ENCODE data around the gene TTYH1.
"Not testable (repeated sequence)": the region's sequence is repeated elsewhere in the genome, so short reads cannot be mapped to it uniquely, and the experiment has no call there.

Gene TTYH1

DNA sequence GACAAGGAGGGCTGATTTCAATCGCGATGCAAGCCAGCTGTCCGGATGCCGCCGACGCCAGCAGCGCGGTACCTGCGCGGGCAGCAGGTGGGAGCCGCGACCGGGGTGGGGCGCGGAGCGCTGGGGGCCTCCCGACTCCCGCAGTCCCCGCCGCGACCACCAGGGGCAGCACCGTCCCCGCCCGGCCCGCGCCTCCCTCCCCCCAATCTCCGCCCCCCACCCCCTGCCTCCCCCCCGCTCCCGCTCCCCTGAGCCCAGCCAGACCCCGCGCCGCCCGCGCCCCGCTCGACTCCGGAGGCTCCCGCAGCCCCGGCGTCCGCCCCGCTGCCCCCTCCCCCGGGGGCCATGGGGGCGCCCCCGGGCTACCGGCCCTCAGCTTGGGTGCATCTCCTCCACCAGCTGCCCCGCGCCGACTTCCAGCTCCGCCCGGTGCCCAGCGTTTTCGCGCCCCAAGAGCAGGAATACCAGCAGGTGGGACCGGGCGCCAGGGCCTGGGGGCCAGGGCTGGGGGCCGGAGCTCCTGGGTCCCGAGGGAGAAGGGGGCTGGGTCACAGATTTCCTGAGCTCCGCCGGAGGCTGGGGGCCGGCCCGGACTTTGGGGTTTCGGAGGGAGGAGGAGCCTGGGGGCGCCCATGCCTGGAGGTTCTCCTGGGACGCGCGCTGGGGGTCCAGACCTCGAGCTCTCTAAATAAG, at the start of gene TTYH1:
TSS of gene TTYH1 (plus strand) at position 257 of the 693 bp plus-strand sequence. CDS start at position 346, 89 bp downstream.
- DNase-seq, result no peak

DNA sequence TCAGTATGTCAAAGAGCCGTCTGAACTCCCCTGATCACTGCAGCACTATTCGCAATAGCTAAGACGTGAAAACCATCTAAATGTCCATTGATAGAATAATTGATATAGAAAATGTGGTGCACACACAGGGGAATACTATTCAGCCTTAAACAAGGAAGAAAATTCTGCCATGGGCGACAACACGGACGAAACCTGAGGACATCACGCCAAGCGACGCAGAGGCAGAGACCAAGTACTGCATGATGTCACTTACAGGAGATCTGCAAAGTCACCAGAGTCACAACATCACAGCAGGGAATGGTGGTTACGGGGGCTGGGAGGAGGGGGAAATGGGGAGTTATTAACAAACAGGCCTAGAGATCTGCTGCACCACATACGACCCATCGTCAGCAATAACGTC, 49.5 kb upstream of the TTYH1 start:
- DNase-seq, result not testable (repeated sequence)

DNA sequence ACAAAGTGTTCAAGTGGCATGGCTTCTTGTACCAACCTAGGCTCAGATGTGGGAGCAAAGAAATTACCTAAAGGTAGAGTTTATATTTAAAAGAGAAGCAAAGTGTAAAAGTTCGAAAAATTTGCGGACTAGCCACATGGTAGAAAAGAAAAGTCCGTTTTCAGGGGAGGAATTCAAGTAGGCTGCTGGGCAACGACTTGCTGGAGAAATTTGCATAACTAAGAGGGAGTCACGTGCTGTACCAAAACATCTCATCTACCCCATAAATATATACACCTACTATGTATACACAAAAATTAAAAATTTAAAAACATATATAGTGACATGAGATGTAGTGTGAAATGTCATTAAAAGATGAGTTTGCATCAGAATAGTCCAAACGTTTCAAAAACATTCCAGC, 48.5 kb upstream of the TTYH1 start:
- no peak for DNase-seq

DNA sequence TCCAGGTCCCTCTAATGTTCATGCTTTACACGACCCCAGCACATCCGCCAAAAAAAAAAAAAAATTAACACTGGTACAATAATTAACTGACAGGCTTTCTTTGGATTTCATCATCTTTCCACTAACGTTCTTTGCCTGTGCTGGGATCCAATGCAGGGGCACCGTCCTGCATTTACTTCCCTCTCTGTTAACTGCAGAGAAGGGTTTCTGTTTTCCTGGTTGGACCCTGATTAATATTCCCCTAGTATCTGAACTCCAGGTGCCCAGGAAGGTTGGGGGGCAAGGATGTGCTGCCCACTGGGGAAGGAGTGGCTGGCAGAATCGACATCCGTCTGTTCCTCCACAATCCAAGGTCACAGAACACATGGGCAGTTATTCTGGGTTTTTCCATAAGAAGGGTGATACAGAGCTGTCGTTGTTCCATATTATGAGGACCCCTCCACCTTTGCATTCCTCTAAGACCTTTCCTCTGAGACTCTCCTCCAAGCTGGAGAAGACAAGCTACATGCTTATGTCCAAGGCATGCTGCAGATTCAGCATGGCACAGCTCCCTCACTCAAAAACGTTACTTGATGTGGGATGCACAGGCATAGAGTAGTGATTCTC, 46.1 kb upstream of the TTYH1 start:
- peak; percentile 52 to 60 for DNase-seq

DNA sequence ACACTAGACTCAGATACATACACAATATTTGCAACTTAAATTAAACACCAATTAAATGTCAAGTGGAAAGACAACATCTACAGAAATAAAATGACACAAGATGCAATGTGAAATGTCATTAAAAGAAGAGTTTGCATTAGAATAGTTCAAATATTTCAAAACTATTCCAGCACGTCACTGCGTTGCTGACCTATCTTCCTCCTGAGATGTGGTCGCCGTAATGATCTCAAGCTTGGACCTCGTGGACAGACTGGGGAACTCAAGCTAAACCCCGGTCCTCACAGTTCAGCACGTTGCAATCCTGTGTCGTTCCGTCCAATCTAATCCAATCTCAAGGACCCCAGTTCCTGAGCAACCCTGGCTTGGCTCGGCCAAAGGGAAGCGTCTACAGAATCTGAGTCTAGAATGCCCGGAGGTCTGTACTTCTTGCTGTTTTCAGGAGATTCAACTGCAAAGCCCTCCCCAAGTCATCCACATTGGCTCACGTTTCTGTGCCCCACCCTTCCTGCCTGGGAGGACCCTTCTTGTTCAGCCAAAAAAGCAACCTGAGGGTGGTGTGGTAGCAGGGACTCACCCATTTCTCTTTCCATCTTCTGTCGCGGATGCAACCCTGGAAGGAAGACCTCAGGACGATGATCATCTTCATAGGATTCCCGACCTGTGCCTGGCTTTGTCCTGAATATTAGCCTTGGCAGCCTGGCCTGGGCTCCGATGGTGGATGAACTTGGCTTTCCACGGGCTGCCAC, 45.4 kb upstream of the TTYH1 start:
- DNase-seq, result not testable (repeated sequence)

DNA sequence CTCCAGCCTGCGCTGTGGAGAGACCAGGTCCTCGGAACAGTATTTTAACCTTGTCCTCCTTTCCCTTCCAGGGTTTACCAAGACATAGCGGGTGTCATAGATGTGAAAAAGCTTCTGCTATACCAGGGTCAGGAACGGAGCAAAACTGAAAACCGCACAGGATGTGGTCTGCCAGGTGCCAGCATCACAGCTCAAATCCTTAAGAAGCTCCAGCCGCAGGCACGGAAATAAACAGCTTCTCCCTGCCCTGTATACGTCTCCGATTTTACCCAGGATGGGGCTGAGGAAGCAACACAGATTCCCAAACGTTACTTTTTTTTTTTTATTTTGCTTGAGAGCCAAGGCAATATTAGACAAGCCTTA, 44.8 kb upstream of the TTYH1 start:
- DNase-seq, result peak; percentile 68 to 73

DNA sequence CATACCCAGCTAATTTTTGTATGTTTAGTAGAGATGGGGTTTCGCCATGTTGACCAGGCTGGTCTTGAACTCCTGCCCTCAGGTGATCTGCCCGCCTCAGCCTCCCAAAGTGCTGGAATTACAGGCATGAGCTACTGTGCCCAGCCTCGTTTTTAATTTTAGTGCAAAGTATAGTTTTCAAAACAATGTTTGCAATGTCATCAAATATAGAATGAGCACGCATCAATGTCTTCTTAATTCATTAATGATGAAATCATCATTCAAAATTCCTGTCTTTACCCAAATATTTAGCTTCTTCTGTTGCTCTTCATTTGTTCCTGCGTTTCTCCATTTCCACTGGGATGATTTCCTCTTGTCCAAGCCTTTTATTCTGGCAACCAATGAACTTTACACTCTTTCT, 43.8 kb upstream of the TTYH1 start:
- not testable (repeated sequence) for DNase-seq

DNA sequence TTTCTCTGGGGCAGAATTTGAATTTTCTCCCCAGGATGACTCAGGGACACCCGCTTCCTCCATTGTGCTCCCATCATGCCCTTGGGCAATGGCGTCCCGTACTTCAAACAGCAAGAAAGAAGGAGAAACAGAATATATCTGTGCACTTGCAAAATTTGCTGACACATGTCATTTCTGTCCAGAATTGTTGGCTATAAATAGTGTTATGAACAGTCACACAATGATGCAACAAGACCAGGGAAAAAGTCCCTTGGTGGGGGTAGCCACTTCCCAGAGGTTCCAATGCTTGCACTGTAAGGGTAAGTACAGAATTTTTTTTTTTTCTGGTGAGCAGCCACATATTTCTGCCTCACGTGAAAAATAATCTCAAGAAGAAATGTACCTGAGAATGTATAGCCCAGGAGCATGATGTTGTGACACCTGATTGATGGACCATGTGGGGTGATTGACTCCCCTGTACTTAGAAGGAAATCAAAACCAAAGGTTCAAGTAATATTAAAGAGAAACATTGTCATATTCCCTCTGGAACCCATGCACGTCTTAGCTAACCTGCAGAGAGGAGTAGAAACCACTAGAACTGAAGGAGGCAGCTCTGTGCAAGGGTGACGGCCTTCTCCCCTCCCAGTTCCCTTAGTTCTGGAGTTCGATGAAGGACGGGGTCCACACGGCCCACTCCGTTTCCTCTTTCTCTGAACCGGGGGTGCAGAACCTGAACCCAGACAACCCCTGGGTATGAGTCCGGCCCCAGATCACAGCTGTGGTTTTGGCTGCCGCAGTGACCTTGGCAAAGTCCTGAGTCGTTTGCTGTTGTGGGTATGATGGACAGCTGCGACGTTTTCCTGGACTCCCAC, 41.3 kb upstream of the TTYH1 start:
- peak; percentile 71 to 74 for DNase-seq

DNA sequence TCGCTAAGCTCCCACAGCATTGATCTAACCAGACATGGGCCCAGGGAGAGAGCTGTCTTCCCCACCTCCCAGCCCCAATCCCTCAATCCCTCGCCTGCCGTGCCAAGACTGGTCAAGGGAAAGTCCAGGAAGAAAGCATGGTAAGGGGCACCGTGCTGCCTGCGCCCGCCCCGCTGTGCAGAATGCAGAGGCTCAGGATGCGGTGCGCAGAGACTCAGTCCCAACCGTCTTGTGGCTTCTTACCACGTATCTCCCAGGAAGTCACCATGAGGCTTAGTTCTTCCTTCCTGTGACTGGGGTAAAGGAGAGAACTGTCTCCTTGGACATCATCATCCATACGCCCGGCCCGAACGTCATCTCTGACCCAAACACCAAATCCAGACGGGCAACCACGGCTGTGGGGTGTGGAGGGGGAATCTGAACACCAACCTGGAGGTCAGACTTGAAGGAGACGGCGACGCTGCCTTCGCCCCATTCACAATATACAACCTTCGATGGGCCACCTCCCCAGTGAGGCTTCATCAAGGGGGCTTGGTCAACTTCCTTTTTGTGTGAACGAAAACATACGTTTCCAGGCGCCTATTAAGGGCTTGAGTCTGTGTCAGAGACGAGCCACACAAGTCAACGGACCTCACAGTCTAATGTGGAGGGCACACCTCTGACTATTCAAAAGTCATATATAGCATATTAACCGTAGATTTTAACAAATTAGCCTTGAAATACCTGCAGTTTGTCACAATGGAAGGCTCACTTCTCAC, 39.9 kb upstream of the TTYH1 start:
- peak; percentile 53 to 68 for DNase-seq

DNA sequence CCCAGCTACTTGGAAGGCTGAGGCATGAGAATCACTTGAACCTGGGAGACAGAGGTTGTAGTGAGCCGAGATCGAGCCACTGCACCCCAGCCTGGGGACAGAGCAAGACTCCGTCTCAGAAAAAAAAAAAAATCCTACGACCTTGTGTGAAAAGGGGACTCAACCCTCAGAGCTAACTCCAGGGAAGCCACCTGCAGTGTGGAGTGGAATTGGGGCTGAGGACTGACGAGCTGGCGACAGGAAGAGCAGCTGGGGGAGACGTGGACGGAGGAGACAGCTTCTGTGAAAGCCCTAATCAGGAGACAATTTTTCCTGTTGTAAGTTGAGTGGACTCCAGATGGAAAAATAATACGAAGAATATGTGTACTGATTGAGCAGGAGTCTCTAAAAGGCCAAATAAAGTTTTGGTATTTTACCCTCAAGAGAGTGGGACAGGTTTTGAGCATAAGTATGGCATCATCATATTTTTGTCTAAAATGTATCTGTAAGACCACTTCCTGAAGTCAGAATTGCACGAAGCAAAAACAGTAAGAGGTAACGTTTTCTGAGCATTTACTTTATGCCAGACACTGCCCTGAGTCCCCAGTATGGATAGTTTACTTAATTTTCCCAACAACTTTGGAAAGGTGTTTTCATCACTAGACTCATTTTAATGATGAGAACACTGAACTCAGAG, 38.5 kb upstream of the TTYH1 start:
- DNase-seq, result no peak

DNA sequence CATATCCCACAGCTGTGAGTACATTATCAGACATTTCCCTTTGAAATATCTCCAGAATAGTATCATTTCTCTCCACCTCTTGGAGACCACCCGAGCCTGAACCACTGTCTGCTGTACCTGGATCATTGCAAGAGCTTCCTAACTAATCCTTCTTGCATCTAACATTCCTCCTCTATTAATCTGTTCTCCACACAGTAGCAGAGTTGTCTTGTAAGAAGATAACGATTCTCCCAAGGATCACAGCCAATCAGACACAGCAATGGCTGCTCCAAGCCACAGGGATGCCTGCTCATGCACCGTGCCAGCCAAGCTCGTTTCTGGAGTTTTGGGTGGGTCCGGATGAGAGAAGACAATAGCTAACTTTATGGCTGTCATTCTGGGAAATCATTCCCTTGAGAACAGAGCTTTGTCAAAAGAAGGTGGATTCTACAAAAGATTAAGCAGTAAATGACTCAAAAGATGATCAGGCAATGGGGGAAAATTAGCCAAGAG, 36.0 kb upstream of the TTYH1 start:
- DNase-seq, result no peak

DNA sequence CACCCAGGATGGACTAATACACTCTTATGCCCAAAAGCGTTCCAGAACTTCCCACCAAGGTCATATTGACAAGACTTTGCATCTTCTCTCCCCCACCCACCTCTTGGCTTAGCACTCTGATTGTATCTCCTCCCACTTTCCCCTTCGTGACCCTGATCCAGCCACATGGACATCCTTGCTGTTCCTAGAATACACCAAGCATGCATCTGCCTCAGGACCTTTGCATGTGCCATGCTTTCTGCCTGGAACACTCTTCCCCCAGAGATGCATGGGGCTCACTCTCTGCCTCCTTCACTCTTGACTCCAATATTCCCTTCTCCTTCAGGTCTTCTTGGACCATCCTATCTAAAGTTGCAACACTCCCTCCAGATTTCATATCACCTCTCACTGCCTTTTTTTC, 34.4 kb upstream of the TTYH1 start:
- DNase-seq, result no peak

DNA sequence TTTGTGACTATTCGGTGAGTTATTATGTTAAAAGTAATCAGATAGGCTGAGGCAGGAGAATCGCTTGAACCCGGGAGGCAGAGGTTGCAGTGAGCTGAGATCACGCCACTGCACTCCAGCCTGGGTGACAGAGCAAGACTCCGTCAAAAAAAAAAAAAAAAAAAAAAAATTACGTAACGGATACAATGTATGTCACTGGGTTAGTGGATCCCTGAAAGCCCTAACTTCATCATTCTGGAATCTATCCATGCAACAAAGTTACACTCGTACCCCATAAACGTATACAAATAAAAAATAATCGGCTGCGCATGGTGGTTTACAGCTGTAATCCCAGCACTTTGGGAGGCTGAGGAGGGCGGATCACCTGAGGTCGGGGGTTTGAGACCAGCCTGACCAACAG, 33.2 kb upstream of the TTYH1 start:
- not testable (repeated sequence) for DNase-seq

DNA sequence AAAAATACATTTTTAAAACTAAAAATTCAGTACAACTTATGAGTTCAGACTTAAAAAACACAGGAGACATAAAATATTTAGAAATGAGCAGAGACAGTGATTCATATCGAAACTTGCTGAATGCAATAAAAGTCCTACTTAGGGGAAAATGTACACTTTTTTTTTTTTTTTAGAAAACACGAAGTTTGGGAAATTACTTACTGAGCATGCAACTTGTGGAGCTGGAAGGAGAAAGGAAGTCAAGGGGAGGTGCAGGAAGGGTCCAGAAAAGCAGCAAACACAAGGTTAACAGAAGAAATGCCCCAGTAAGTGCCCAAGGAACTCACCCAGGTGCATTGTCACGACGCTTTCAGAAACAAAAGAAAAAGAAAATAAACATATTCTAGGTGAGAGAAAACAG, 31.9 kb upstream of the TTYH1 start:
- no peak for DNase-seq

DNA sequence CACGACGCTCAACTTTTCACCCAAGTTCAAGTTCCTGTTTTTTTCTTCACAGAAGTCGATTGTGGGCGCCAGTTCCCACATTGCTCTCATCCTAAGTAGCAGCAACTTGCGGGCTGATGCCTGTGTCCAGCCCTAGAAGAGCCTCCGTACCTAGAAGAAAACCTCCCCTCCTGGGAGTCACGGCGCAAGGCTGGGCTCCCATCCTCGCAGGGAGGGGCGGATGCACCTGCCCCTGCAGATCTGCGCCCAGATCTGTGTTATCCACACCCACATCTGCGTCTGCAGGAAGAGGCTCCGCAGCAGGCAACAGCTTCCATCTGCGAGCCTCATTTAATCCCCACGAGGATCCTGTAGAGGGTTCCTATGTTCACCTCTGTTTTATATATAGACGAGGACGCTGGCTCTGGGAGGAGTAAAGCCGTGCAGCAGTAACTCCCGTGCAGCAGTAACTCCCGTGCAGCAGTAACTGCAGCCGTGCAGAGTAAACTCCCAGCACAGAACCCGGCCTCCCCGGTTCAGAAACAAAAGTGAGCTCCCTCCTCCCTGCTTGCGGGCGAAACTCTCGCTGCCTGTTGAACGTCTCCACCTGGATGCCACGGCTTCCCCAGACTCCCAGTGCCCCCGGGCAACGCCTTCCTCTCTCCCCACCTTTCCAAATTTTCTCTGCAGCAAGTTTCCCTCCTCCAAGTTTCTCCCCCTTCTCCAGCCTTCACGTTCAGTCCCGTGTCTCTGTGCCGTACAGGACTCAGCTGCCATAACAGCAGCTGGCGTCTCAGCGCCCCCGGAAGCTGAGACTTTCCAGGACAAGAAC, 27.1 kb upstream of the TTYH1 start:
- peak; percentile 58 to 68 for DNase-seq

DNA sequence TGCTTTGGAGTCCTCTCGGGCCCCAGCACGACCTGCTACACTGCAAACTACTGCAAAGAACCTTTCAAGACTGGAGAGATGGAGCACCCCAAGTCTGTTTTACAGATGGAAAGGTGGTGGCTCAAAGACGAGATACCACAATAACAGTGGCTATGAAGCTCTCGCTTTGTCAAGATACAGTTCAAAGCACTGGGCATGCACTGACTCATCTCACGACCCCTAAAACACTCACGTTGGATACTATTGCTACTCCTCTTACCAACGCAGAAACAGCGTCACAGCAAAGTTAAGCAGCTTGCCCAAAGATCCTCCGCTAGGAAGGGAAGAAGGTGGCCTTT, 26.5 kb upstream of the TTYH1 start:
- DNase-seq, result no peak

DNA sequence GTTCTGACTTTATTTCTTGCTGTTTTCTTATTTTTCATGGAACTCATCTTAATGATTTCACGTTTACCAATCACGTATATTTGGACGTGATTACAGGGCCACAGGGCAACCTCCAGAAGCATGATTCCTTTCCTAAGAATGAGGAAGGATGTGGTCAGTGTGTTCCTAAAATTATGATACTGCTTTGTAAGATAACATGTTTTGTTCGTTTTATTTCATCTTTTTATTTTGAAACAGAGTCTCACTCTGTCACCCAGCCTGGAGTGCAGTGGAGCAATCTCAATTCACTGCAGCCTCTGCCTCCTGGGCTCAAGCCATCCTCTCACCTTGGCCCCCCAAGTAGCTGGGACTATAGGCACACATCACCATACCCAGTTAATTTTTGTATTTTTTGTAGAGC, 25.7 kb upstream of the TTYH1 start:
- DNase-seq, result peak; percentile 84 to 86

DNA sequence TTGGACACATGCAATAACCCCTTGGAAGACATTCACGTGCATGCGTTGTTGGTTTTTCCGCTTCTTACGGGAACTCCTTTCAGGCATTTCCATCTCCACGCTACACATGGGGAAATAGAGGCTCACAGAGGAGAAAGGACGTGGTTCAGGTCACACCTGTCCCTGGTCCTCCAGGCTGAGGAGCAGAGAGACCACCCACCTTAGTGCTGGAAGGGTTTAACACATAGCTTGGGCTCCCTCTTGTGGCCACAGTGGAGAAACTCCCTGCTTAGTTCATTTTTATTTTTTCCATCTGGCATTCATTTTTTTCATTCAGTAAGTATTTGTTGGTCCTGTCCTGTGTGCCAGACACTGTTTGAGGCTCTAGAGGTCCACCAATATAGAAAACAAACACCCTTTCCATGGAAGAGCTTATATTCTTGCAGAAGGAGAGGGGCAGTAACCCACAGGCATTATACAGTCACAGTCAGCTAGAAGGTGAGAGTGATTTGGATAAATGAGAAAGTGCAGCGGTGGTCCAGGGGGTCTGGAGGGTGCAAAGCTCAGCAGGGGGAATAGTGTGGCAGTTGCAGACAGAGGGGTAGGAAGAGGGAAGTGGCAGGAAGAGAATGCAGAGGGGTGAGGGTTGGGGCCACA, 24.2 kb upstream of the TTYH1 start:
- peak; percentile 44 to 47 for DNase-seq

DNA sequence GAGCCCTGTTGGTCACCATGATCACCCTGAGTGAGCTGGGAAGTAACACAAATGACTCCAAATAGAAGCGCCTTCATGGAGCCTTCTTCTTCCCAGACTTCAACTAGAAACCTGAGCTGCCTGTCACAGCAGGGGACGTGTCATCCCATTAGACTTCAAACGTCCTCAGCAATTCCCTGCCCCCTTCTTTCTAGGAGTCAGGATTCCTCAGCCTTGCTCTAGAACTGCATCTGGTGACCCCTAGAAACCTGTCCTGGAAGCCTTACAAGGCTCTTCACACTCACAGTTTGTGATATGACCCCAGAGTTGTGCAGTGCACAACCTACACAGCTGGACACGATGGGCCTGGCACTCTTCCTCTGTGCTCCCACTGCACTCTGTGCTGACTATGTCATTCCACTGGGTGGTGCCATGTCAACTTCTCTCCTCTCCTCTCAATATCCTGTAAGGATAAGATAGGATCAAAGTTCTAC, 23.6 kb upstream of the TTYH1 start:
- DNase-seq, result peak in 1 of 2 experiments; percentile 14

DNA sequence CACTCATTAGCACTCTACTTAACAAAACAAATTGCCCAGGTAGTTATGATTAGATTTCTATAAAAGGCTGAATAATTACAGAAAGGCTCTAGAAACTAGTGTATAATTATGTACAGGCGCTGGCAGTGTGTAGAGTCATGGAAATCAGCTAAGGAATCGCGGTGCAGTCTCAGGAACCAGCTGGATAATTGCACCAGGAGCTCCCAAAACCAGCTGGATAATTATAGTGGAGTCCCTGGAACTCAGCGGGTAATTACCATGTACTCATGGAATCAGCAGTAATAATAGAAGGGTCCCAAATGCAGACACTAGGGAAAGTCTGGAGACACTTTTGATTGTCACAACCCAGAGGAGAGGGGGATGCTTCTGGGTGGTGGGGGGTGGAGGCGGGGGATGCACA, 23.2 kb upstream of the TTYH1 start:
- DNase-seq, result no peak

Measured in AML-193 (cell line).